Esophagus squamous epithelium (tissue), 4 donors: ENCODE measurements around the gene KIF1B.

Experiments used
- CTCF ChIP-seq, 6 experiments: fragments of 450-650 bp in 4 of 6; fragments of 200-600 bp in 2 of 6; sonication (generic) in 2 of 6; IDR thresholded peaks; one replicate each; pipeline ENCODE4 v1.5.1; 2016 to 2019; ENCODE audit warnings: antibody characterized with exemption in 6 of 6, mild to moderate bottlenecking in 4 of 6, moderate library complexity in 4 of 6
- POLR2A ChIP-seq, 4 donors: fragments of 450-650 bp; IDR thresholded peaks; one replicate each; pipeline ENCODE4 v1.6.1; 2017; ENCODE audit warnings: antibody characterized with exemption in 4 of 4, mild to moderate bottlenecking in 4 of 4, moderate library complexity in 3 of 4

GRCh38 chr1:10429868-10430215 is 219.5 kb downstream of the KIF1B start:
- no peak for TF ChIP-seq POLR2A (IDR thresholded peaks at IDR 0.05)
- TF ChIP-seq CTCF (IDR thresholded peaks at IDR 0.05), result no peak
